NCI-H2029 (cell line): Measurements from ENCODE around the gene DUSP14.
A peak's percentile ranks its signal among the peaks of the same experiment; 100 is the strongest.

Source experiments
- DNase-seq: peaks from one replicate; lab custom pipeline; 2025; lab: John Stamatoyannopoulos, UW

Gene DUSP14

DNA sequence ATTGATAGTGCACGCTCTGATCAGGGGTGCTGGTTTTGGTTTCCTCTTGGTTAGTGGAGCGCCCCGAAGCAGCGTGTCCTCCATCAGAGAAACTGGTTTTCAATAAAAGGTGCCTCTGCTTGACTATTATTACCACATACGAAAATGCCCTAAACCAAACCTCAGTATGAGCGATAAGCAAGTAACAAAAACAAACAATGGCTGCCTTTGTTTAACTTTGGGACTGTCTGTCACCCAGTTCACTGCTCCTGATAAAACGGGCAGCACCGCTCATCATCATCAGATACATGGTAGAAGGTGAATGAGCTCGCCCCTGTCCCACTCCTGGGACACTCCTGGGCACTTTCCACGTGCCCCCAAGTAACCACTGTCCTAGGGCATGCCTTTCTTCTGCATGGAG lies 24.0 kb downstream of the DUSP14 start:
- no peak for DNase-seq

DNA sequence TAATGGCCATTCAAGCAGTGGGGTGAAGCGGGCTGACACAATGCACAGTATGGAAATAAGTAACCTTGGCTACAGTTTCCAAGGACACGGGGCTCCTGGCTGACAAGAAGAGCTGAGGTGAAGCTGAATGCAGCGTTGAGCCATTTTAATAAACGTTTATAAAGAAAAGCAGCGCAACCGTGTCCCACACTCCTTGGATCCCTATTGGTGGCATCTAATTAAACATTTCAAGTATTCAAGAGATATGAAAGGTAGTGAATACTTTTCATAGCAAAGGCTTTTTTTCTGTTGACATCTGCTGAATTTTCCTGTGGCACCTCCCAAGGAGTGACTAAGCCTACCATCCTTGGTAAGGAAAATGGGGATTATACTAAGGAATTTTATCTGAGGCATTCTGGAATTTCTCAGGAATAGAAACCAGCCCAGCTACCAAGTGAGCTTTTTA lies 26.5 kb downstream of the DUSP14 start:
- DNase-seq: no peak

DNA sequence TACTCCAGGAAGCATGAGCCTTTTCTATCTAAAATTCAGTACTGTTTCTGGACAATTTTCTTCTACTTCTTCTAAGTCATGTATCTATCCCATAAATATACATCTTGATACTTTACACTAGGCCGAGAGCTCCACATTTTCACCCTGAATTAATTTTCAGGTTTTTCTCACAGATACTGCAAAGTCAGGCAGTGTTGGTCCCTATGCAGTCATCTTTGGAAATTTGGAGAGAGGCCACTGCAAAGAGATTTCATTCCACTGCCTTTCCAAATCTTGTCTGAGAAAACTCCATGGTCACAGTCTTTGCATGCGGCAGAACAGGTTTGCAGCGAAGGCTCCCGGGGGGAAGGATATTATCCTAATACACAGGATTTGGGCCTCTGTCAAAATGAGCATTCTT lies 28.2 kb downstream of the DUSP14 start:
- no peak for DNase-seq

DNA sequence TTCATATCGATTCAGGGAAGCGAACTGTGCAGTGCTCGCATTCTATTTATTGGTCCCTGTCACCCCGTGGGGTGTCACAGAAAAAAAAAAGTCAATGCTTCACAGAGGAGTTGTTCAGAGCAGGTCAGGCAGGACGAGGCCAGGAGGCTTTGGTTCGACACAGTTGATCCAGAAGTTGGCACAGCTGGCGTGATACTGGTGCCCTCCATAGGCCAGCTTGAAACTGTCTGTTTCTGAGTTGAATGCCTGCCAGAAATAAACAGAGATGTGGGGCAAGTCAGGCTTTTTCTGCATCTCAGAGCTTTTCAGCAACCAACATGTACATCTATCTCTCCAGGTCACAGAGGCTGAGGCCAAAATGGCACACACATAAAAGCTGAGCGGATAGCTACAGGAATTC lies 29.1 kb downstream of the DUSP14 start:
- no peak for DNase-seq

DNA sequence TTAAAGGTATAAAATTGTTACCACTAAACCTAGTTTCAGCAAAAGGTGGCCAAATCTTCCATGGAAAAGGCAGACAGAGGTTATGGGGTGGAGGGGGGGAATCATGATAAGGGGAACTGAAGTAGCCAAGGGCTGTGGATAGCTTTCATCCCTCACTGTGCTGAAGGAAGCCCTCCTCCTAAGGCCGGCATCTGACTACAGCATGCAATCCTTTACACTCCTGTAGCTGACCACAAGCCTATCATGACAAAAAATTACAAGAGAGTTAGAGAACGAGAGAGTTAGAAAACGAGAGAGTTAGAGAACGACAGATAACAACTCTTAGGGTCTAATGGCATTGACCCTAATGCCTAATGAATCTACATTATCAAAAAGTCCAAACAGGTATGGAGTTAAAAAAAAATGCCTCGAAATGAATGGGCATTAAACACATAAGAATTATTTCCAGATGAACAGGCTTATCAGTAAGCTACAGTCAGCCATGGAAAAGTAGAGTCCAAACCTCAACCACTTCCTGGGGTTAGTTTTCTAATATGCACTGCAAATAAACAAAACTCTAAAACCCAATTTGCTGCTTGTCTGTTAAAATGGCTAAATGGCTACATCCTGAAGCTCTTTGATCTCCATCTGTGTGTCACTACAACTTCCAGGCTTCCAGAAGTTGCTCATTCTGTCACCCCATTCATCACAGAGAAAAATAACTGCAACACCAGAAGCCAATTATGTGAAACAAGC lies 29.7 kb downstream of the DUSP14 start:
- DNase-seq: no peak

DNA sequence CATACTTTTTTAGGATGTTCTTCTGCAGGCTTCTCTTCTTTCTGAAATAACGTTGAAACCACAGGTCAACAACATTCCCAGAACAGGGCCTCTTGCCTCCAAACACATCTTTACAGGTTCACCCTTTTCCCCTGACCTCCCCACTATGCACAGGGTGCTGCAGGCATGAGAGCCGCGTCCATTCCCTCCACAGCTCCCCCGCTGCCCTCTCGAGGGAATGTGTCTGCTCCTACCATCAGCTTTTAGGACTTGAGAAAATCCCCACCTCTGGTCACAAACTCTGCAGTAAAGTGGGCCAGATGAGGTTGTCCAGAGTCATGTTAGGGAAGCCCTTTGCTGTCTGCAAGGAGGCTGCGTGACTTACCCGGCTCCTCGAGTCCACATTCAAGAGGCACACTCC lies 30.5 kb downstream of the DUSP14 start:
- no peak for DNase-seq

DNA sequence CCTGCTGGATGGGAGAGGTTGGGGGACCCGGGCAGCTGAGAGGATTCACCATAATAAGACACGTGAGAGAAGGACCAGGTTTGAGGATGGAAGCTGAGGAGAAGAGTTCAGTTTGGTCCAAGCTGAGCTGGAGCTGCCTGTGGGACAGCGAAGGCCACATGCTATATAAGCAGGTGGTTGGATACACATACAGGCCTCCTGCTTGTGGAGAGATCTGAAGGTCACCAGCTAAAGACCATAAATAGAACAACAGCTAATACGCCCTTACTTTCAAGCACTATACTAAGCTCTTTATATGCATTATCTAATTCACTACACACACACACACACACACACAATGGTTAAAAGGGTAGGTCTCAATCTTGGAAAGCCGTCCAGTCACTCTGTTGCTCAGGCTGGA lies 32.1 kb downstream of the DUSP14 start:
- no peak for DNase-seq

DNA sequence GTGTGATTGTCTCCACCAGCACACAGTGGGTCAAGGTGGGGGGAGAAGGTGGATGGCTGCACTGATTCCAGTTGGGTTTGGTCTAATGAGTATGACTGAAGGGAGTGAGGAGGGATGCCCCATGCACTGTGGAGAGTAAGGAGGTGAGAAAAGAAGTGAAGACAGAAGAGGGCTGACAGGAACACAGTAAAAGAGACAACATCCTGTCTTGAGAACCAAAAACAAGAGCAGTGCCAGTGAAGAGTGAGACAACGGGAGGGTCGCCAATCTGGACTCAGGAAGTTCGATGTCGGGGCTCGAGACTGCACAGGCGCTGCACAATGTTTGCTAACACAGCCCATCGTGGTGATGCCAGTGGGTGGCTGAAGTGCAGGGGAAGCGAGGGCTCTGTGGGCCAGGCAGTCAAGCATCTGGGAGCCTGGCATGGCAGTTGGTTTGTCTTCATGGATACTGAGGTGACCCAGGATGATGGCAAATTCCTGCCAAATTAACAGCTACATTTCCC lies 34.1 kb downstream of the DUSP14 start:
- no peak for DNase-seq

DNA sequence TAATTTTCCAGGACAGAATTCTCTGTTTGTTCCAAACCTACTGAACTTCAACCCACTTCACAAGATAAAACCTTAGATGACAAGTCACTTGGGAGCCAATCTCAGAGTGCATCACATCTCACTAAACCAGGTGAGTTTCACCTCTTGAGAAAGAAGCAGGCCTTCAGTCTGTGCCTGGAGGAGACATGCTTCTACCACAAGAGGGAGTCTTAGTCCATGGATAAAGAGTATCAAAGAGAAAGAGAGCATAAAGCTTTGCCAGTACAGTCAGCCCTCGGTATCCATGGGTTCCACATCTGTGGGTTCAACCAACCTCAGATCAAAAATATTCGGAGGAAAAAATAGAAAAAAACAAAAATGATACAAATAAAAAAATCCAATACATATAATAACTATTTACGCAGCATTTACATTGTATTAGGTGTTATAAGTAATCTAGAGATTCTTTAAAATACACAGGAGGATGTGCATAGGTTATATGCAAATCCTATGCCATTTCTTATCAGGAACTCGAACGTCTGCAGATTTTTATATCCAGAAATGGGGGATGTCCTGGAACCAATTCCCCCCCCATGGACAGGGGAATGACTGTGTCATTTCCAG lies 37.7 kb downstream of the DUSP14 start:
- DNase-seq: peak; percentile 36

DNA sequence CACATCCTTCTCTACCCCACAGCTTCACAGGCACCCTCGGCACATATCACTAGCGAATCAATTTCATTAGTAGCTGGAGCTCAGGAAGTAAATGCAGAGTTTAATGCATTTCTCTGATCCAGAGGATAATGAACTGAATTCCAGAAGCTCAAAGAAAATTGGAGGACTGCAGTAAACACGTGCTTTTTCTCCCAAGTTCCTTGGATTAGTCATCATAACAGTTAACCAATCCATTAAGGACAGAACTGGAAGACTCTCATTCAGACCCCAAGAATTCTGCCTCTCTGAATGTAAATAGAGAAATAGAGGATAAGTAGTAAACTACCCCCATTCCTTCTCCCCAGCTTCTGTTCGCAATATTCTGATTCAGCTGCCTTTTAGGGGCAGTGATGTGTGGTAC lies 40.7 kb downstream of the DUSP14 start:
- DNase-seq: no peak

DNA sequence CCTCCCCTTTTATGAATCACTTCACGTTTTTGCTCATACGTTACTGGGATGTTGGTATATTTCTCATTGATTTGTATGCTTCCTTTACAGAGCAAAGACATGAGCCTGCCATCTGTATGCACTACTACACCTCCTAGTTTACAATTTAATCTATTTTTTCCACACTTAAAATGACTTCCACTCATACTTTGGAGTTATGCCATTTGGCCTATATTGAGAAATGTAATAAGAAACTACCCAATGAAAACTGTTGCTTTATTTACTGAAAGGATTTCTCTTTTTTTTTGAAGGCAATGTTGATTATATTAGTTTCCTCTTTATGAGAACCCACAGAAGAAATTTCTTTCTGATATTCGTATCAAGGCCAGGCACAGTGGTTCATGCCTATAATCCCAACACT lies 43.1 kb downstream of the DUSP14 start:
- DNase-seq: no peak

DNA sequence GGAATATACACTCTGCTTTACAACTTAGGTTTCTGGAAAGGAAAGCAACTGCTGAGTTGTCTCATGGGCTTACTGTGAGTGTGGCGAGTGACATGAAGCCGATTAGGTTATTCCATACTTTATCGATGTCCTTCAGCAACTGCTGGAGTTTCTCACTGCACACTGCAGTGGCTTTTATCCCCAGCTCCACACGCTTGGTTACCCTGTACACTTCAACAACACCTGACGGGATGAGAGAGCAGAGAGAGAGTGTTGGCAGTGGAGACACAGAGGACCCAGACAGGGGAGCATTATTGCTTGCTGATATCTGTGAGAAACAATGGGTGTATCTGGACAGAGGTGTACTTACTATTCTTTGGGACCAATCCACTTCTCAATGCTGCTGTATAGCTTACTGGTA lies 46.2 kb downstream of the DUSP14 start:
- DNase-seq: no peak

DNA sequence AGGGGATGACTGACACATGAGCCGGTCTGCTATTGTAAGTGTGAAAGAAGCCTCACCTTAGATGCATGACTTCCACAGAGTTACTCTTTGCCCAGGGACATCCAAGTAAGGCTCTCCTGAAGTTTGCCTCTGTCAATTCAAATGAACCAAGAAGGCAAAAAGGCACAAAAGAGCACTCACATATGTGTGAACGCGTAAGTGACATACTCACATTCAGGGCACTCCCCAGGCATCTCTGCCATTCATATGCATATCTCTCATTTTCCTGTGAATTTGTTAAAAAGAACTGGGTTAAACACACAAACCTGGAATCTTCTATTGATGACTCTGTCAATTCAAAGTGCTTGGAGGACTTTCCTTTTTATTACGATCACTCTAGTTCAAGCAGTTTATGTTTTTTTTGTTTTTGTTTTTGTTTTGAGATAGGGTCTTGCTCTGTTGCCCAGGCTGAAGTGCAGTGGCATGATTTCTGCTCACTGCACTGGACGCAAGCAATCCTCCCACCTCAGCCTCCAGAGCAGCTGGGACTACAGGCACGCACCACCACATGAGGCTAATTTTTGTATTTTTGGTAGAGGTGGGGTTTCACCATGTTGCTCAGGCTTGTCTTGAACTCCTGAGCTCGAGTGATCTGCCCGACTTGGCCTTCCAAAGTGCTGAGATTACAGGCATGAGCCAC lies 49.4 kb downstream of the DUSP14 start:
- no peak for DNase-seq

DNA sequence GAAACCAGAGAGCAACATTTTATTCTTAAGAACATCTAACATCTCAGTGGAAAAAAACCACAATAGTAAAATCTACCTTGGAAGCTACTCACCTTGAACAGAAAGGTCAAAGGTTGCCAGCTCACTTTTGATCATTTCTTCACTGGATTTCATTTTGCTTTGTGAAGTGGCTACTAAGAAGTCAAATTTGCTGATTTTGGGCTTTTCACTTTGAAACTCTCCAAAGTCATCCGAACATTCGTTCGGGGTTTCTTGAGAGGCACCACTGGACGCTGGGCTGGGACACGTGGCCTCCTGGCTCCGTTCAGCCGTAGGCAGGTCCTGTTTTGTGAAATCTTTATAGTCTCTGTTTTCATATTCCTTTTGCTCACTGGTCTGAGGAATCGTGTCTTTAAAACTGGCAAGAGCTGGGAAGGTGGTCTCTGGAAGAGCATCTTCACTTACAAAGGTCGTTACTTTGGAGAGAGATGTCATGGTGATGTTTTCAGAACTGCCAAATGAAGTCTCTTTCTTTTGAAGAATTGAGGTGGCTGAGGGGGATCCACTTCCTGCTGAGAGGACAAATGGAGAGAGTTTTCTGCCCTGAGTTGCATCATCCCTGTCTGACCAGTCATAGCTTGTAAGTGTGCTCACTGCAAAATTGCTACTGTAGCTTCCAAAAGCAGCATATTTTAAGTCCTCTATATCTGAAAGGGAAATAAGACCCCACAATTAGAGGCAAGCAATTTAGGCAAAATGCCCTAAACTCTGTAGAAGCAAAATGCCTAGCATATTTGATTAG lies 52.4 kb downstream of the DUSP14 start:
- no peak for DNase-seq

DNA sequence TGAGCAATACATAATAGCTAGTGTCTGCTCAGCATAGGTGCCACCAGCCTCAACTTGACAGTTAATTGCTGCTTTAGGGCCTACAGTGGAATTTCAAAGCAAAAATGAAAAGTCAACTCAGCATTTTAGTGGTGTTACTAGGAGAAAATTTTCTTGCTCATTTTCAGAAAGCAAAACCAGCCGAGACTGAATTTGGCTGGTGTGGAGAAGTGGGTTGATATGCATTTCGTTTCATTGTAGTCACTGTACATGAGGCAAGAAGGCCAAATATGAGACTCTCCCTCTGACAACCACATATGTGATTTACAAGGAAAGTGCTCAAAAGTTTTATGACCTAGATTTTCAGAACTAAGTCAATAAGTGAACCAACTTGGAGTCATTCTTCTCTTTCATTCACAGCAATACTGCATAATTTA lies 54.0 kb downstream of the DUSP14 start:
- no peak for DNase-seq

DNA sequence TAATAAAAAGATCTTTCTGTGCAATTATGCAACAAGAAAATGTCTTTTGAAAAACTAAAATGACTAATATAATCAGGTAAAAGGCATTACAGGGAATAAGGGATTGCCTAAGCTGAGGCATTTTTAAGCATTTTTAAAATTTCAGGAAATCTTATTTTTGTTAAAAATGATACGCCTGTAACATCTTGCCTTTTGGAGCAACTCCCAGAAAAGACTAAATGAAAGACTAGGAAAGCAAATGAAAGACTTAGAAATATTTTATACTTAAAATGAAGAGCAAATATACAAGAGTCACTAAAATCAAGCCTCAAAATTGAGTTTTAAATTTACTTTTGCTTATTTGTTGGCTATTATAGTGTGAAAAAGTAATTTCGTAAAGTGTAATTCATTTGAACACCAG lies 55.8 kb downstream of the DUSP14 start:
- no peak for DNase-seq

DNA sequence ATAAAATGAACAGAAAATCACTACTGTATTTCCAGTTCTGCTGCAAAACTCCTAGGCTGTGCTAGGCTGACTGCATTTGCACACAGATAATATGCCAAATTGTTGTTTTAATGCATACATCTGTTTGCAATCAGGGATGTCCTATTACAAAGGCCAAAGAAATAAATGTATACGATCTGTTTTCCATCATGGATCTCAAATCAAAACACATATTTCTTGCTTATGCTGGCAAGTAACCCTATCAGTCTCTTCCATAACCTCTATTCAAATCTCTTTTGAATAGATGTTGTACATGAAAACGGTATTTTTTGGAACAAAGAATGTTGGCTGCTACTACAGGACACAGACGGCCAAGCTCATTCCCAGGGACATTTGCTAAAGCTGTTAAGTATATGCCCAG lies 56.6 kb downstream of the DUSP14 start:
- DNase-seq: no peak

DNA sequence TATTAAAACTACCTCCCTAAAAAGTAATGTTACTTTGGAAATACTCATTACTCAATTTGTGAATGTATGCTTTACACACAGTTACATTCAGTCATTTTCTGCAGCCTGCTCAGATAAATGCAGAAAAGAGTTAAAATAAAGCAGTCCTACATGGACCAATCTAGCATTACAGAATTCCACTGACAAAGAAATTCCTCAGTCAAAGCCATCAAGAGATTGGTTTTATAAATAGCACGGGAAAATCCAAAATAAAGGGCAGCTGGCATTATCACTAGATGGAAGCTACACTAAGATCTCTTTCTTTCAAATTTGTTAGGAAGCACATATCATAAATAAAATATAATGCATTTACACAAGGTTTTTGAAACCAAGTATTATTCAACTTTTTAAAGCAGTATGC lies 58.3 kb downstream of the DUSP14 start:
- DNase-seq: no peak

DNA sequence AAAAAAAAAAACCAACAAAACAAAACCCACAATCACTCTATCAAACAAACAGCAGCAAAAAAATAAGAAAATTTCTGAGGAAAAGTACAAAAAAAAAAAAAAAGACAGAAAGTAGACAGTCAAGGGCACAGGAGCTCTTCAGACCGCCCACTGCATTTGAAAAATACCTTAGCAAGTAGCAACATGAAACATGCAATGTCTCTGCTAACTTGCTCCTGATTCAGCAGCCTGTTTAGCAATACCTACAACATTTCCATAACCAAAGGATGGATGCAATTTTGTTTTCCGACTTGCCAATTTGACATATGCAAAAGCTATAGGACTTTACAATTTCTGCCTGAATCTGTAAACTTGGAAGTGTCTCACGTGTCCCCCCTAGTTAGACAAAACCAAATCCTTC lies 62.1 kb downstream of the DUSP14 start:
- DNase-seq: no peak

DNA sequence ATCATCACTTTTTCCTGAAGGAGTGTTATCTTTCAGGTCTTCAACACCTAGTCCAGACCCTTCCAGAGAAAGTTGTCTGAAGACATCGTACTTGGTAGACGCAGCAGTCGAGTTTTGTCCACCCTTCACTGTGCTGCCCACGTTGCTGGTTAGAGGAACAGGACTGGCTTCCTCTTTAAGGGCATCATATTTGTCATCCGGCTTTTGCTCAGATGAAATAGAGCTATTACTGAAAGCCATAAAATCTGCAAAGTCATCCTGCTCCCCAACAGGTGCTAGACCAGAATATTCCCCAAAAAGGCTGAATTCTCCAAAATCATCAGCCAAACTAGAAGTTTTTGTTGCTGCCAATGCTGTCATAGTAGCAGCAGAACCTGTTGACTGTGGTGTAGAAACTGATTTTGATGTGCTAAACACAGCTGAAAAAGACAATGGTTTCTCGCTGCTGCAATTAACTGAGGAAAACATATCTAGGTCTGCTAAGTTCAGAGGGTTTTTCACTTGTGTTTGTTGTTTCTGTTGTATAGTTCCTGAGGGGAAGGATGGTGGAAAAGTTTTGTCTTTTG lies 63.8 kb downstream of the DUSP14 start:
- DNase-seq: no peak

DNA sequence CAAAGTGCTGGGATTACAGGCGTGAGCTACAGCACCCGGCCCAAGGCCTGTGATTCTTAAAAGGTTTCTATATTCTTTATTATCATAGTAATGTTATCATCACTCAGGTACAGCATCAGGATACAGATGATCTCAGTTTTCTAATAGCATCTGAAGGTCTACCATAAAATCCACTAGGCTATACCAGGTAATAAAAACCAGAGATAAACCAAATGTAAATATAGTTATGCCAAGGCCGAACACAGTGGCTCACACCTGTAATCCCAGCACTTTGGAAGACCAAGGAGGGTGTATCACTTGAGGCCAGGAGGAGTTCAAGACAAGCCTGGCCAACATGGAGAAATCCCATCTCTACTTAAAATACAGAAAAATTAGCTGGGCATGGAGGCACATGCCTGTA lies 65.7 kb downstream of the DUSP14 start:
- DNase-seq: no peak

DNA sequence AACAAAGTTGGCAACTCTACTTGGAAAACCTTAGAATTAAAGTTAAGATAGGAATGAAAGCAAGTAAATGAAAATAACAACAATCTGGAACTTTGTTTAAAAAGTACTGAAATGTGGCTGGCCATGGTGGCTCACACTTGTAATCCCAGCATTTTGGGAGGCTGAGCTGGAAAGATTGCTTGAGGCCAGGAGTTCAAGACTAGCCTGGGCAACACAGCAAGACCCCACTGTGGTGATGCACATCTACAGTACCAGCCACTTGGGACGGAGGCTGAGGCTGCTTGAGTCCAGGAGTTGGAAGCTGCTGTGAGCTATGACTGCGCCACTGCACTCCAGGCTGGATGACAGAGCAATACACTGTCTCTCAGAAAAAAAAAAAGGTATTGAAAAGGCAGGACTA lies 67.8 kb downstream of the DUSP14 start:
- no peak for DNase-seq
